GM18526 (cell line): ENCODE data around the gene ASCC3.

Experiments
- POLR2A ChIP-seq: IDR thresholded peaks from 3 replicates; pipeline ENCODE4 v1.6.1; 2011; ENCODE audit not compliant: insufficient read length; ENCODE audit errors: extremely low read depth

Gene ASCC3

GRCh38 chr6:100503043-100503705, 378.0 kb downstream of the ASCC3 start:
- no peak for TF ChIP-seq POLR2A

DNA sequence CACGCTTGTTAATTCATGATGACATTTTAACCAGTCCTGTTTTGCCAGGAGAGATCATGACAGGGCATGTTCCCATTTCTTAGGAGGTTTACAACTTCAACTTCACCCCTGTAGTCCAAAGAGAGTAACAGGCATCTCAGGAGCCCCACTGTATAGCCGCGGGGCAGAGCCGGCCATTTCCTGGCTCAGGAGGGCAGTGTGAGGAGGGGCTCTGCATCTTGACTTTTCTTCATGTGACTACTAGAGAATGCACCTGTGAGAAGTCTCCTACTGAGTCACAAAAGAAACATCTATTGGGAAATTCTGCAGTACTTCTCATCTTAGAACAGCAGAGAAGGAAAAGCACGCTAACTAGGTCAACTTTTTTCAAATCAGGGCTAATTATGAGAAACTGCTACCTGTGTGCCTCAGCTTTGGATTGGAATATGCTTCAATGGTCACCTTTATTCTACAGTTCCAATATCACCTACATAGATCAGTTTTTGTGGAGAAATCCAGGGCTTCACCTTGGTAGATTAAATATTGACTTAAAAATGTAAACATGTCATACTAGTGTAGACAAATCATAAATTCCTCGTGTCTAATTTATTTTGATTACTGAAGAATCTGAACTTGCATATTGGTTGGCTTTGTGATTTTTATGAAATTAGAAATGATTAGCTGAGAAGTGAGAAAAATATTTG, 387.8 kb downstream of the ASCC3 start:
- no peak for TF ChIP-seq POLR2A

DNA sequence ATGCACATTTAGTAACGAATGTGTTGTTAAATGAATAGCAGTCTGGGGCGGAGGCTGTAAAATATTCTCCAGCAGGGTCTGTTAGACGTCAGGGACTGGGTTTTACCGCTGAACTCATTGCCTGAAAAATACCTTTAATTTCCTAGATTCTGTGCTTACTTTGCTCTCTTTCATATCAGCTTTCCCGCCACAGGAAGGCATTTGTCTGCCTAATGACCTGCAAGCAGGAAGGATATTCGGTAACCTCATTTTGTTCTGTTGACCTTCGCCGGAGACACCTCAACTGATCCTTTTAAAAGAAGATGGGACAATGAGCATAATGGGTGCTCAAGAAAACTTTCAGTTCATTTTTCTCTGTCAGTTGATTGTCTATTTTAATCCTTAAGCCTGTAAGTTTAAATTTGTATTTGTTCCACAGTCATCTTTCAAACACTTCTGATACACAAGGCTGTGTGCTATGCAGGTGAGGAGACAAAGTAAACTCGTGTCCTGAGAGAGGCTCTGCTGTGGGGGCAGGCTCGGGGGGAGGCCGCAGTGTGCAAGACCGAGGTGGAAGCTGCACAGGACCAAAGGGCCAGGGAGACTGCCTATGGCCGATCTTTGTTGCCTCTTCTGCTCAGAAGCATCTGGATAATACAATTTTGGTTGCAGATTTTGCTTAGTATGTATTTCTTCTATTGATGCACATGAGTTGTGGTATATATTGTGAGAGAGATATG, 389.0 kb downstream of the ASCC3 start:
- TF ChIP-seq POLR2A = no peak

- TF ChIP-seq POLR2A = no peak
Observed at GRCh38 chr6:100490065-100490464, 391.1 kb downstream of the ASCC3 start.

DNA sequence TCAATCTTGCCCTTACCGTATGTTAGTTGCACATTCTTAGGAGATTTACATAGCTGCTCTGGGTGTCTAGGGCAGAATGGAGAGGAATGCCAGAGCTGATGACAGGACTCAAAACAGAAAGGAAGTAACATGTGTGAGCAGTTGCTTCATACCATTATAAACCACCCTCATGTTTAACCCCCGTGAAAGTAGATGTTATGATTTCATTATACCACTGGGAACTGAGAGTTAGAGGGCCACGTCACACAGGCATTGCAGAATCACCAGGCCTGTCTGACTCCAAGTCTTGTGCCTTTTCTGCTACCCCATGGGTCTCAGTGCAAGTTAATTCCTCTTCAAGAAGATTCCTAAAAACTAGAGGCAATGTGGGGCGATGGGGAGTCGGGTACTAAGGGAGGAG, 392.9 kb downstream of the ASCC3 start:
- no peak for TF ChIP-seq POLR2A

DNA sequence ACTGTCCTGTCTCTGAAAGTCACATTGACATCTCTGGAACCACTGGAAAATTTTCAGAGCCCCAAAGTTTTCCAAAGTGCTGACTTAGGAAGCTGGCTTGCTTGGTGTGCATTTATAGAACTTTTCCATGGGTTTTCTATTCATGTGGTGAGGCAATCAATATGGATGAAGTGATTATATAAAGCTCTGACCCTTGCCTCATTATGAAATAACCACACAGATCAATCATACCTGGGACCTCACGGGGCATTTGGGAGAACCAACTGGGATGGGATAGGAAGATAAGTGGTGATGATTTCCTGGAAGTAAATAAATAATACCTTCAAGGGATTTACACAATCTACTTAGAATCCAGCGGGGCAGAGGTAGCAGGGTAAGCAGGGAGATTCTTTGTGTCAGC, 393.5 kb downstream of the ASCC3 start:
- TF ChIP-seq POLR2A = no peak

- no peak for TF ChIP-seq POLR2A
Observed at GRCh38 chr6:100485268-100485667, 395.9 kb downstream of the ASCC3 start.

GRCh38 chr6:100484474-100484873, 396.7 kb downstream of the ASCC3 start:
- TF ChIP-seq POLR2A = no peak

- no peak for TF ChIP-seq POLR2A
Observed at GRCh38 chr6:100482698-100483097, 398.4 kb downstream of the ASCC3 start.

- TF ChIP-seq POLR2A = no peak
Observed at GRCh38 chr6:100479179-100480035, 401.7 kb downstream of the ASCC3 start.

DNA sequence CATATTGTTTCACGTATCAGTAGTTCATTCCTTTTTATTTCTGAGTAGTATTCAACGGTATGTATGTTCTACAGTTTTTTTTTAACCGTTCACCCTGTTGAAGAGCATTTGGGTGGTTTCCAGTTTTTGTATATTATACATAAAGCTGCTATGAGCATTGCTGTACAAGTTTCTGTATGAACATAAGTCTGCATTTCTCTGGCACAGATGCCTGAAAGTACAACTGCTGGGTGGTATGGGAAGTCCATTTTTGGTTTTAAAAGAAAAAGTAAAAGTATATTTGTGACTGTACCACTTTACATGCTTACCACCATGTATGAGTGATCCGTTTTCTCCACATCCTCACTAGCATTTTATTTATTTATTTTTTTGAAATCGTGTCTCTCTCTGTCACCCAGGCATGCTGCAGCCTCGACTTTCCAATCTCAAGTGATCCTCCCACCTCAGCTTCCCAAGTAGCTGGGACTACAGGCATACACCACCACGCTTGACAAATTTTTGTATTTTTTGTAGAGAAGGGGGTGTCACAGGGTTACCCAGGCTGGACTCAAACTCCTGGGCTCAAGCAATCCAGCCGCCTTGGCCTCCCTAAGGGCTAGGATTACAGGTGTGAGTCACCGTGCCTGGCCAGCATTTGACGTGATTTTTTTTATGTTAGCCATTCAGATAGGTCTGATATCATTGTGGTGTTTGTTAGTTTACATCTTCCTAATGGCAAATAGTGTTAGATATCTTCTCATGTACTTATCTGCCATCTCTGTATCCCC, 405.4 kb downstream of the ASCC3 start:
- no peak for TF ChIP-seq POLR2A

- no peak for TF ChIP-seq POLR2A
Observed at GRCh38 chr6:100473182-100473581, 407.9 kb downstream of the ASCC3 start.

DNA sequence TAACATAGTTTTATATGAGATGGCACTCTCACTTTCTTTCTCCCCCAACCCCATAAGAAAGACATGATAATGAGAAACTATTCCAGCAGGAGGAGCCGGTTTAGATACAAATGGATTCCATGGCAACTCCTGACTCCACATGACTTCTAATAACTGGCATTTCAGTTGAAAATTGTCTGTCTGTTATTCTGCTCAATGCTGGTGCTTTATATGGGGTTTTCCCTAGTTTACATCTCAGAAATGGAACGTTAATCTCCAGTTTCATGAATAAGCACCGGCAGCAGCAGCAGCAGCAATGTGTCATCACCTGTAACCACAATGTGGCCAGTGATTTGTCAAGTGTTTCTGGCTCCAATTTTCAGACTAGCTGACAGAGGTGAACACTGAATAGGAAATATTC, 408.5 kb downstream of the ASCC3 start:
- no peak for TF ChIP-seq POLR2A

DNA sequence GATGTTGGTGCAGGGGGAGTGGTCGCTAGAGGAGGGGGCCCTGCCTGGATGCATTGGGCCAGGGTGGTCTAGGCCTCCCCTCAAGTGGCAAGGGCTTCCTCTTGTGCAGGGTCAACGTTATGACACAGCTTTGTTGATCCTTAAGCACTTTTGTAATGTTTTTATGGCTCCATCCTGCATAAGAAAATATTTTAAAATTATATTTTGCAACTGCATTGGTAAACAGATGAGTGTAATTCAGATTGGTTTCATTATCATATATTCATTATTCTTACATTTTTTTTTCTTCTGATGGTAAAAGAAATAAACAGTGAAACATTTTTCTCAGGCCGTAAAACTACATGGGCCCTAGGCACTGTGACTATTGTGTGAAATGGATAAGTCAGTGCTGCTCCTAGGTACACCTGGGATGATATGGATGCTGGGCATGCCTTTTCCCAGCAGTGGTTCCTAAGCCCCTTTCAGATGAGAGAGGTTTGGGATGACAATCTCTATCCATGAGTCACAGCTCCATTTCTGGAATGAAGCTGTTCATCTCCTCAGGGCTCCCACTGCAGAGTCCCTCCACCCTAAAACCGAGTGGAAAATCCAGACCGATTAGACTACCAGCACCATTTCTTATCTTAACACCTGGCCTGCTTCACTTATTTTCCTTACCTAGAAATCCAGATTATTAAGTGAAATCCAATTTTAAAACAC, 410.6 kb downstream of the ASCC3 start:
- TF ChIP-seq POLR2A = no peak

DNA sequence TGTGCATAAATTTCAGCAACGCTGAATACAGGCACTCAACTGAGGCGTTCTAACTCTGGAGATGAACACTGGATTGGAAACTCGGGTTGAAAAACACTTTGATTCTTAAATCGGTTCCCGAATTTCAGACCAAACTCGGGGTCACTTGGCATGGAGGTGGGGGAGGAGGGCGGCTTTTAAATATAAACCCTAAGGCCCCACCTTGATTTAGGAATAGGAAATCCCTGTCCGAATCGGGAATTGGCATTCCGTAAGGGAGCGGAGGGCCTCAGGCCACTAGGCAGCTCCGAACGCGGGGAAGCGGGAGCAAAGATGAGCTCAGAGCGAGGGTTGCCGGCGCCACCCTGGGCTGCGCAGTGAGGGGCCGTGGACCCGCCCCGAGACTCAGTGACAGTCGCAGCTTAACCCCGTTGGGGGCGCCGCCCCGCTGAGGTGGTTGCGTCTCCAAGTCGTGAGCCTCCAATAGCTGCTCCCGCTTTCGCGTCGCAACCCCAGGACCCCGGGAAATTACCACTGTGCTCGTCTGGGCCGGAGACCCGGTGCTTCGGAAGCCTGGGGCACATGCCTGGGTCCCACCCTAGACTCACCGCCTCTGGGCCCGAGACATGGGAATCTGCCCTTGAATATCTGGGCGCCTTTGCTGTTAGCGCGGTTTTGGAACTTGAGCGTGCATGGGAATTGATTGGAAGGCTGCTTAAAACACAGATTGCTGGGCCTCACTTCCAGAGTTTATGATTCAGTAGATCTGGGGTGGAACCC, 411.8 kb downstream of the ASCC3 start:
- no peak for TF ChIP-seq POLR2A
